ENCODE data around the gene FOXL1. TPM values are rescaled to one million over a fixed set of nuclear protein-coding genes. Genes with fewer than 3 reads are reported as not detected.
A peak's percentile ranks its signal among the peaks of the same experiment; 100 is the strongest.

The FOXL1 gene
- 11.6 and 14.6 TPM in 2 replicates for total RNA-seq

DNA sequence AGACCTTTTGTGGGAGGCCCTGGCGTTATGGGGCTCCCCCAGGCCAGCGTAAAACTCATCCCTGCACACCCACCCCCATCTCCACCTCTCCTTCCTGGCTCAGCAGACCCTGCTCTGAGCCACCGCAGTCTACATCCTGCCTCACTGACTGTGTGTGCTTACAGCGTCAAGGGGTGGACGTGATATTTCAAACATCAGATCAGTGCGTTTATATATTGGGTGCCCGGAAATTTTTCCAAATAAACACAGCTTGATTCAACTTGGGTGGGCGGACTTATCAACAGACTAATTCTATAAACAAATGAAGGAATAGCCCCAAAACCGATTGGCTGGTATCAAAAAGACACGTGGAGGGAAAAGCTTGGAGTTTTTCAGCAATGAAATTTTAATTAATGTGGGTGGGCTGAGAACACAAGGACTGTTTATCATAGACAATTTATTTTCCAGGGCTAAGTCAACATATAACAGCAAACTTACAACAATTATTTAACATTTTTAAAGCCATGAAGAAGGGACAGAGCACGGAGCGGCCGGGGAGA lies at the start of gene FOXL1:
Gene FOXL1 (plus strand): TSS at position 489 of the 539 bp plus-strand sequence. CDS start 175 bp downstream, outside the sequence.
- no peak for TF ChIP-seq CTCF (conservative IDR thresholded peaks at IDR 0.05; ENCODE audit: low read depth, low read length)
- H3K4me3 ChIP-seq (ENCODE audit: low read depth, low read length): peak within 1 kb of the TSS; percentile 31
- DNase-seq (ENCODE audit: low read depth): no peak

GRCh38 chr16:86529160-86529559 lies 49.2 kb upstream of the FOXL1 start:
- H3K4me3 ChIP-seq (ENCODE audit: low read depth, low read length): no peak overlapping the region
- no peak for TF ChIP-seq CTCF (conservative IDR thresholded peaks at IDR 0.05; ENCODE audit: low read depth, low read length)
- no peak for DNase-seq (ENCODE audit: low read depth)

DNA sequence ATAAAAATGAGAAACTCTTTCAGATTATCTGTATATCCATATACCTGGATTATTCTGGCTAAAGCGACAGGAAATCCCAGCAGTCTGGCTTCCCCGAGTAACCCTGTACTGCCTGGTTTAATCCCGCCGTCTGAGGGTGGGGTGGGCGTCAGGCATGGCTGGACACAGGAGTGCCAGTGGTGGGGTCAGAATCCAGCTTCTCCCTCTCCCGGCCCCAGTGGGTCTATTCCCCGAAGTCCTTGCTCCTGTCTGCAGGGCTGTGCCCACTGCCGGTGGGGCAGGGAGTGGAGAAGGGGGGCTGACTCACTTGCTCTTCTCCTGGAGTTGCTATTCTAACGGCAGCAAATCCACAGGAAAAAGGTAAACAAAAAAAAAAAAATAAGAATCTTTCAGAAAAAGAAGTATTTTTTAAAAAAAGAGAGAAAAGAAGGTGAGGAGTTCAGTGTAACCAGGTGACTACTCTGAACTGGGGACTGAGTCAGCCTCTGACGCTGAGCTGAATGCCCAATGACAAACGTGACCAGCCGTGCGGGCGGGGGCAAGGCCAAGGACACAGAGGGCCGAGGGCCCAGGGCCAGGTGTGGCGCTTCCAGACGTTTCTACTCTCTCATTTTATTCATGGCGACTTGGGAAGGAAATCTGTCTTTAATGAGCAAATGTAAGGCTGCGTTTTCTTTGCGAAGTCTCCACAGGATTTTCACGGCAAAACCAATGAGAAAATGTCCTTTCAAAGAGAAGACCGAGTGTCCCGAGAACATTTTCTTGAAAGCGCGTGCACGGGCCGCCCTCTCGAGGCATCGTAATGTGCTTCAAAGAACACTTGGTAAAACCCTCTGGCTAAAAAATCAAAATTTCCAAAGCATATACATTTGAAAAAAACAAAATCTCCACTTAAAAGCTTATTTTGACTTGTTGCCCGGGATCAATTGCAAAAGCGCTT lies 47.8 kb upstream of the FOXL1 start:
- no peak for DNase-seq (ENCODE audit: low read depth)
- no peak for TF ChIP-seq CTCF (conservative IDR thresholded peaks at IDR 0.05; ENCODE audit: low read depth, low read length)
- no peak overlapping the region for H3K4me3 ChIP-seq (ENCODE audit: low read depth, low read length)

- DNase-seq (ENCODE audit: low read depth): no peak
- H3K4me3 ChIP-seq (ENCODE audit: low read depth, low read length): no peak overlapping the region
- TF ChIP-seq CTCF (conservative IDR thresholded peaks at IDR 0.05; ENCODE audit: low read depth, low read length): no peak
Measured at GRCh38 chr16:86531191-86531545, 47.2 kb upstream of the FOXL1 start.

- no peak for DNase-seq (ENCODE audit: low read depth)
- TF ChIP-seq CTCF (conservative IDR thresholded peaks at IDR 0.05; ENCODE audit: low read depth, low read length): no peak
- no peak overlapping the region for H3K4me3 ChIP-seq (ENCODE audit: low read depth, low read length)
Measured at GRCh38 chr16:86531641-86532525, 46.5 kb upstream of the FOXL1 start.

DNA sequence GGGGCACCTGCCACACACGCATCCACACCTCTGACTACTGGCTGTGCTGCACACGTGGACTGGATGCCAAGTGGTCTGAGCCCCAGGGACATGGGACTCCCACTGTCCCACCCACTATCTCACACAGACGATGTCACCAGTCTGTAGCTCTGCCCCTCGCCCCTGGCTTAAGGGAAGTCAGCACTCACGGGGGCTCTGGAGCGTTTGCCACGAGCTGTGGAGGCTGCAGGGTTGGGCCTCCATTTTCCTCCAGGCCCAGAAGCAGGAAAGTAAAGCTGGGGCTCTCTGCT lies 45.9 kb upstream of the FOXL1 start:
- no peak for TF ChIP-seq CTCF (conservative IDR thresholded peaks at IDR 0.05; ENCODE audit: low read depth, low read length)
- DNase-seq (ENCODE audit: low read depth): no peak
- H3K4me3 ChIP-seq (ENCODE audit: low read depth, low read length): no peak overlapping the region
